ENCODE results near the gene RHOB. TPM values are rescaled to one million over a fixed set of nuclear protein-coding genes. Genes with fewer than 3 reads are reported as not detected.
A peak's percentile ranks its signal among the peaks of the same experiment; 100 is the strongest.
"Not testable (repeated sequence)": the region's sequence is repeated elsewhere in the genome, so short reads cannot be mapped to it uniquely, and the experiment has no call there.

Gene RHOB
- total RNA-seq (2014; rRNA removed; shearing (Covaris generic)) = 102 and 107 TPM in 2 replicates
- 73.4 and 77.7 TPM in 2 replicates for polyA plus RNA-seq (2015; cell fraction: cytosol; rRNA removed)
- 65.4 and 72.1 TPM in 2 replicates for polyA plus RNA-seq (2015; cell fraction: nucleus; rRNA removed)

GRCh38 chr2:20446917-20447436 lies at the start of gene RHOB:
Gene RHOB (plus strand): TSS chr2:20447074. CDS start chr2:20447466, 392 bp downstream.
- DNase-seq (ENCODE audit: low read depth) = peak; percentile 98

- DNase-seq (ENCODE audit: low read depth) = no peak
Observed at GRCh38 chr2:20397811-20398447, 48.9 kb upstream of the RHOB start.

GRCh38 chr2:20398956-20399567 lies 47.8 kb upstream of the RHOB start:
- no peak for DNase-seq (ENCODE audit: low read depth)

GRCh38 chr2:20400306-20400705 lies 46.6 kb upstream of the RHOB start:
- no peak for DNase-seq (ENCODE audit: low read depth)

- DNase-seq (ENCODE audit: low read depth) = no peak
Observed at GRCh38 chr2:20400787-20401488, 45.9 kb upstream of the RHOB start.

- DNase-seq (ENCODE audit: low read depth) = no peak
Observed at GRCh38 chr2:20401489-20401835, 45.4 kb upstream of the RHOB start.

- no peak for DNase-seq (ENCODE audit: low read depth)
Observed at GRCh38 chr2:20403774-20404312, 43.0 kb upstream of the RHOB start.

GRCh38 chr2:20404950-20405349 lies 41.9 kb upstream of the RHOB start:
- no peak for DNase-seq (ENCODE audit: low read depth)

GRCh38 chr2:20409039-20409438 lies 37.8 kb upstream of the RHOB start:
- DNase-seq (ENCODE audit: low read depth) = no peak

- no peak for DNase-seq (ENCODE audit: low read depth)
Observed at GRCh38 chr2:20410556-20411277, 36.2 kb upstream of the RHOB start.

GRCh38 chr2:20411361-20411894 lies 35.4 kb upstream of the RHOB start:
- peak; percentile 77 for DNase-seq (ENCODE audit: low read depth)

- DNase-seq (ENCODE audit: low read depth) = no peak
Observed at GRCh38 chr2:20414806-20415205, 32.1 kb upstream of the RHOB start.

GRCh38 chr2:20415511-20415918 lies 31.4 kb upstream of the RHOB start:
- DNase-seq (ENCODE audit: low read depth) = no peak

GRCh38 chr2:20416723-20417122 lies 30.2 kb upstream of the RHOB start:
- no peak for DNase-seq (ENCODE audit: low read depth)

- not testable (repeated sequence) for DNase-seq (ENCODE audit: low read depth)
Observed at GRCh38 chr2:20417230-20417821, 29.5 kb upstream of the RHOB start.

- no peak for DNase-seq (ENCODE audit: low read depth)
Observed at GRCh38 chr2:20418519-20418918, 28.4 kb upstream of the RHOB start.

- no peak for DNase-seq (ENCODE audit: low read depth)
Observed at GRCh38 chr2:20419007-20419576, 27.8 kb upstream of the RHOB start.

GRCh38 chr2:20419752-20420151 lies 27.1 kb upstream of the RHOB start:
- DNase-seq (ENCODE audit: low read depth) = no peak

- no peak for DNase-seq (ENCODE audit: low read depth)
Observed at GRCh38 chr2:20421336-20421987, 25.4 kb upstream of the RHOB start.

GRCh38 chr2:20421988-20422370 lies 24.9 kb upstream of the RHOB start:
- peak; percentile 38 for DNase-seq (ENCODE audit: low read depth)

Measured in HT1080 (cell line).